Fibroblast of lung (primary cell): ENCODE measurements around the gene MS4A18. TPM values are rescaled to one million over a fixed set of nuclear protein-coding genes. Genes with fewer than 3 reads are reported as not detected.

Experiments used
- DNase-seq, 2 donors: peaks; one replicate each; pipeline versions ENCODE4 v3.0.0 to v3.0.0-alpha.2; 2010; ENCODE audit warnings: low read depth in 2 of 2
- H2AFZ ChIP-seq: 2 replicates; pipeline ENCODE4 v1.5.1; 2012; ENCODE audit warnings: low read length, control low read depth, inconsistent platforms
- H3K27ac ChIP-seq: 2 replicates; pipeline ENCODE4 v1.5.1; 2011; ENCODE audit warnings: low read length, control low read depth; ENCODE audit not compliant: insufficient read depth
- H3K27me3 ChIP-seq: 2 replicates; pipeline ENCODE4 v1.5.1; 2011; ENCODE audit warnings: mild to moderate bottlenecking, low read length; ENCODE audit not compliant: control insufficient read depth, insufficient read depth
- H3K36me3 ChIP-seq: 2 replicates; pipeline ENCODE4 v1.5.1; 2011; ENCODE audit warnings: low read length; ENCODE audit not compliant: control insufficient read depth, insufficient read depth
- H3K4me1 ChIP-seq: 2 replicates; pipeline ENCODE4 v1.5.1; 2011; ENCODE audit warnings: low read length; ENCODE audit not compliant: control insufficient read depth, insufficient read depth; ENCODE audit errors: extremely low read depth
- H3K4me2 ChIP-seq: 2 replicates; pipeline ENCODE4 v1.5.1; 2011; ENCODE audit warnings: low read length, control low read depth; ENCODE audit not compliant: insufficient read depth; ENCODE audit errors: extremely low read depth
- H3K4me3 ChIP-seq, 4 experiments: fragments of 200-600 bp in 1 of 4; sonication (generic) in 1 of 4; replicated peaks in 1 of 4; 2 replicates each; pipeline ENCODE4 v1.5.1; 2011 to 2016; ENCODE audit warnings: low read length in 4 of 4, low read depth in 3 of 4, mild to moderate bottlenecking in 3 of 4, control low read depth in 2 of 4, inconsistent platforms in 1 of 4, mixed read lengths in 1 of 4; ENCODE audit not compliant: insufficient read depth in 1 of 4; ENCODE audit errors: control extremely low read depth in 1 of 4
- H3K79me2 ChIP-seq: 2 replicates; pipeline ENCODE4 v1.5.1; 2012; ENCODE audit warnings: mild to moderate bottlenecking, low read length, inconsistent platforms; ENCODE audit not compliant: control insufficient read depth, insufficient read depth
- H3K9ac ChIP-seq: 2 replicates; pipeline ENCODE4 v1.5.1; 2011; ENCODE audit warnings: mild to moderate bottlenecking, low read length, control low read depth; ENCODE audit not compliant: insufficient read depth
- H3K9me3 ChIP-seq: 2 replicates; pipeline ENCODE4 v1.5.1; 2012; ENCODE audit warnings: low read depth, low read length; ENCODE audit not compliant: control insufficient read depth, insufficient read depth
- H4K20me1 ChIP-seq: 2 replicates; pipeline ENCODE4 v1.5.1; 2011; ENCODE audit warnings: low read length; ENCODE audit not compliant: control insufficient read depth, insufficient read depth; ENCODE audit errors: extremely low read depth
- EZH2 ChIP-seq: IDR thresholded peaks from 2 replicates; pipeline ENCODE4 v1.5.1; 2012; ENCODE audit warnings: low read length, control low read depth, mild to moderate bottlenecking; ENCODE audit errors: missing control alignments
- polyA plus RNA-seq, 2 donors: library from polyadenylated mRNA; depleted of rRNA in 1 of 2; stranded (reverse) in 1 of 2; unstranded in 1 of 2; fragments of >200 nt; gene quantifications; 2 replicates each; pipeline ENCODE4 v1.2.1, GENCODE V29; 2011 to 2012; ENCODE audit warnings: missing spikeins in 1 of 2
- total RNA-seq: library from RNA; depleted of rRNA; stranded (reverse); fragments of >200 nt; gene quantifications from 2 replicates; pipeline ENCODE4 v1.2.1, GENCODE V29; 2014
- TF ChIP-seq, protein P1 (sequence below), 2 donors: IDR thresholded peaks in 1 of 2; conservative IDR thresholded peaks in 1 of 2; 1 replicate in 1 of 2; 2 replicates in 1 of 2; pipeline ENCODE4 v1.5.1; 2011 to 2012; ENCODE audit warnings: low read length in 2 of 2, control low read depth in 1 of 2, inconsistent platforms in 1 of 2, low read depth in 1 of 2, mild to moderate bottlenecking in 1 of 2

MS4A18 gene
- total and polyA plus RNA-seq, 2 donors (not counting 1 experiment from before 2014, with no cell fraction given) = not detected

DNA sequence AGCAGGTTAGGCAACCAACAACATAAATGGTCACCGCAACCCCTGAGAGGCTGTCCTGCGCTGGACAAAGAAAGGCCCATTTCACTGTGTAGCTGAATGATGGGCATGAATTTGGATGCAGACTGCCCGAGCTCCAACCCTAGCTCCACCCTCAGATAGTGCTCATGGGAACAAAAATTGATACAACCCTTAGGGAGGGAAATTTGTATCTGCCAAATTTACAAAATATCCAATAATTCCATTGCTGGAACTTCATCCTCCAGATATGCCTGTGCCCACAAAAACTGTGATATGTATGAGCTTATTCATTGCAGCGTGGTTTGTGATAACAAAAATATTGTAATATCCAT lies 23.1 kb upstream of the MS4A18 start:
- Histone ChIP-seq H3K27ac (no peak overlapping the region), H3K36me3 (no peaks in the 10 kb centered on the region), H3K4me3 (no peak overlapping the region), H3K4me1 (no peaks in the 10 kb centered on the region), H3K79me2 (no peaks in the 10 kb centered on the region), H3K9ac (no peak overlapping the region), H2AFZ (no peak overlapping the region), H3K4me2 (no peak overlapping the region), H3K27me3 (no peaks in the 10 kb centered on the region), H3K9me3 (no peaks in the 10 kb centered on the region), H4K20me1 (no peaks in the 10 kb centered on the region)
- DNase-seq = no peak
- TF ChIP-seq EZH2 = no peak
- TF ChIP-seq, protein P1, sequence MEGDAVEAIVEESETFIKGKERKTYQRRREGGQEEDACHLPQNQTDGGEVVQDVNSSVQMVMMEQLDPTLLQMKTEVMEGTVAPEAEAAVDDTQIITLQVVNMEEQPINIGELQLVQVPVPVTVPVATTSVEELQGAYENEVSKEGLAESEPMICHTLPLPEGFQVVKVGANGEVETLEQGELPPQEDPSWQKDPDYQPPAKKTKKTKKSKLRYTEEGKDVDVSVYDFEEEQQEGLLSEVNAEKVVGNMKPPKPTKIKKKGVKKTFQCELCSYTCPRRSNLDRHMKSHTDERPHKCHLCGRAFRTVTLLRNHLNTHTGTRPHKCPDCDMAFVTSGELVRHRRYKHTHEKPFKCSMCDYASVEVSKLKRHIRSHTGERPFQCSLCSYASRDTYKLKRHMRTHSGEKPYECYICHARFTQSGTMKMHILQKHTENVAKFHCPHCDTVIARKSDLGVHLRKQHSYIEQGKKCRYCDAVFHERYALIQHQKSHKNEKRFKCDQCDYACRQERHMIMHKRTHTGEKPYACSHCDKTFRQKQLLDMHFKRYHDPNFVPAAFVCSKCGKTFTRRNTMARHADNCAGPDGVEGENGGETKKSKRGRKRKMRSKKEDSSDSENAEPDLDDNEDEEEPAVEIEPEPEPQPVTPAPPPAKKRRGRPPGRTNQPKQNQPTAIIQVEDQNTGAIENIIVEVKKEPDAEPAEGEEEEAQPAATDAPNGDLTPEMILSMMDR (conservative IDR thresholded peaks at IDR 0.05 in 1 of 2, IDR thresholded peaks at IDR 0.05 in 1 of 2; ENCODE audit: low read depth in 1 of 2, low read length in 2 of 2) = no peak

DNA sequence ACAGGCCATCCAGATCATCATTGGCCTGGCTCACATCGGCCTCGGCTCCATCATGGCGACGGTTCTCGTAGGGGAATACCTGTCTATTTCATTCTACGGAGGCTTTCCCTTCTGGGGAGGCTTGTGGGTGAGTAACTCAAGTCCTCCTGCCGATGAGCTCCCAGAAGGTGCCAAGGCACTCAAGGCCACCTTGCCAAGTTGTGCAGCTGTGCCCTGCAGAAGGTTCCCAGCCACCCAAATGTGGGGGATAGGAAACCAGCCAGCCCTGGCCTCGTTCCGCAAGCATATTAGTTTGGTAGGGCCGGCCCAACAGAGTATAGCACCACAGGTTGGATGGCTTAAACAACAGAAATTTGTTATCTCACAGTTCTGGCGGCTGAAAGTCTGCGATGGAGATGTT lies 21.1 kb upstream of the MS4A18 start:
- Histone ChIP-seq H3K27ac (no peak overlapping the region), H3K4me1 (no peaks in the 10 kb centered on the region), H3K27me3 (no peaks in the 10 kb centered on the region), H3K4me2 (no peak overlapping the region), H4K20me1 (no peaks in the 10 kb centered on the region), H3K9me3 (no peaks in the 10 kb centered on the region), H3K9ac (no peak overlapping the region), H3K36me3 (no peaks in the 10 kb centered on the region), H3K4me3 (no peak overlapping the region), H2AFZ (no peak overlapping the region), H3K79me2 (no peaks in the 10 kb centered on the region)
- no peak for DNase-seq
- TF ChIP-seq EZH2 = no peak
- TF ChIP-seq, protein P1 (conservative IDR thresholded peaks at IDR 0.05 in 1 of 2, IDR thresholded peaks at IDR 0.05 in 1 of 2; ENCODE audit: low read depth in 1 of 2, low read length in 2 of 2) = no peak

DNA sequence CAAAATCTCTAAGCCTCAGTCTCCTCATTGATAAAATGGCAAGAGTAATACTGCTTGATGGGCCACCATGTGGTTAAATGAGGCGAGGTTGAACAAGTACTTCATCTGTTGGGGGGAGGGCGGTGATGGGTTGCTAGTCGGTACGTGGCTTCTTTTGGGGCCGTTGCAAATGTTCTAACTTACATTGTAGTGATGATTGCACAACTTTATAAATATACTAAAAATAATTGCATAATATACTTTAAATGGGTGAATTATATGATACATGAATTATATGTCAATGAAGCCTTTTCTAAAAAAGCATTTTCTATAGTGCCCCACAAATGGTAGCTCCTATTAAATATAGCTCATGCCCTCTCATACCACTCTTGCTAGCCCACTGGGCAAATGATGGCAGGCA lies 18.6 kb upstream of the MS4A18 start:
- Histone ChIP-seq H3K27ac (no peak overlapping the region), H3K4me2 (no peak overlapping the region), H3K4me3 (no peak overlapping the region), H3K79me2 (no peaks in the 10 kb centered on the region), H4K20me1 (no peaks in the 10 kb centered on the region), H3K4me1 (no peaks in the 10 kb centered on the region), H3K36me3 (no peaks in the 10 kb centered on the region), H3K9me3 (no peaks in the 10 kb centered on the region), H2AFZ (no peak overlapping the region), H3K9ac (no peak overlapping the region), H3K27me3 (no peaks in the 10 kb centered on the region)
- no peak for TF ChIP-seq EZH2
- TF ChIP-seq, protein P1 (conservative IDR thresholded peaks at IDR 0.05 in 1 of 2, IDR thresholded peaks at IDR 0.05 in 1 of 2; ENCODE audit: low read depth in 1 of 2, low read length in 2 of 2) = no peak
- DNase-seq = no peak
